Astrocyte of the spinal cord (primary cell): ENCODE results near the gene FRMD4A.

Source experiments
- DNase-seq: peaks from one replicate; pipeline ENCODE4 v3.0.0; 2011; ENCODE audit warnings: low read depth, low spot score
- H3K4me3 ChIP-seq: 2 replicates; pipeline ENCODE4 v1.5.1; 2011; ENCODE audit warnings: low read depth, mild to moderate bottlenecking, low read length, moderate library complexity
- in situ Hi-C: cut with HindIII; loops from 2 replicates; pipeline ENCODE4 v1.10.0; 2017; ENCODE audit warnings: low sequenced_read_pairs
- TF ChIP-seq, protein P1 (sequence below): IDR thresholded peaks from 2 replicates; pipeline ENCODE4 v1.5.1; 2012; ENCODE audit warnings: low read depth, mild to moderate bottlenecking, low read length, inconsistent platforms

The FRMD4A gene

DNA sequence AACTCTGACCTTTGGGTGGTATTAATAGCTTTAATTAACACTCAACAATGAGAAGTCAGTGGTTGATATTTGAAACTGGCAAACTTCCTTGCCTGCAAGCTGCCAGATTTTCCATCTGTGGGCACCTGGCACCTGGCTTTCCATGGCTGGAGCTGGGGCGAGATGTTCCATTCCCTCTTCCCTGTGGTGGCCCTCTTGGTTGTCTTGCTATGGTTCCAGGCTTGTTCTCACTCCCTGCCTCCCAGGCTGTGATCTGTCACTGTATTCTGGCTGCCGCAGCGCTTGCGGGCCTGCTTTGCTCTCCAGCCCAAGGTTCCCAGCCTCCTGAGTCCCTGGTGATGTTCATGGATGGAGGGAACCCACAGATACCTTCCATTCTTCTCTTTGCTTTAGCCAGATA lies 201.0 kb downstream of the FRMD4A start:
- DNase-seq: no peak
- TF ChIP-seq, protein P1, sequence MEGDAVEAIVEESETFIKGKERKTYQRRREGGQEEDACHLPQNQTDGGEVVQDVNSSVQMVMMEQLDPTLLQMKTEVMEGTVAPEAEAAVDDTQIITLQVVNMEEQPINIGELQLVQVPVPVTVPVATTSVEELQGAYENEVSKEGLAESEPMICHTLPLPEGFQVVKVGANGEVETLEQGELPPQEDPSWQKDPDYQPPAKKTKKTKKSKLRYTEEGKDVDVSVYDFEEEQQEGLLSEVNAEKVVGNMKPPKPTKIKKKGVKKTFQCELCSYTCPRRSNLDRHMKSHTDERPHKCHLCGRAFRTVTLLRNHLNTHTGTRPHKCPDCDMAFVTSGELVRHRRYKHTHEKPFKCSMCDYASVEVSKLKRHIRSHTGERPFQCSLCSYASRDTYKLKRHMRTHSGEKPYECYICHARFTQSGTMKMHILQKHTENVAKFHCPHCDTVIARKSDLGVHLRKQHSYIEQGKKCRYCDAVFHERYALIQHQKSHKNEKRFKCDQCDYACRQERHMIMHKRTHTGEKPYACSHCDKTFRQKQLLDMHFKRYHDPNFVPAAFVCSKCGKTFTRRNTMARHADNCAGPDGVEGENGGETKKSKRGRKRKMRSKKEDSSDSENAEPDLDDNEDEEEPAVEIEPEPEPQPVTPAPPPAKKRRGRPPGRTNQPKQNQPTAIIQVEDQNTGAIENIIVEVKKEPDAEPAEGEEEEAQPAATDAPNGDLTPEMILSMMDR: no peak
- in situ Hi-C loops: no loop called here
- H3K4me3 ChIP-seq: no peak overlapping the region

DNA sequence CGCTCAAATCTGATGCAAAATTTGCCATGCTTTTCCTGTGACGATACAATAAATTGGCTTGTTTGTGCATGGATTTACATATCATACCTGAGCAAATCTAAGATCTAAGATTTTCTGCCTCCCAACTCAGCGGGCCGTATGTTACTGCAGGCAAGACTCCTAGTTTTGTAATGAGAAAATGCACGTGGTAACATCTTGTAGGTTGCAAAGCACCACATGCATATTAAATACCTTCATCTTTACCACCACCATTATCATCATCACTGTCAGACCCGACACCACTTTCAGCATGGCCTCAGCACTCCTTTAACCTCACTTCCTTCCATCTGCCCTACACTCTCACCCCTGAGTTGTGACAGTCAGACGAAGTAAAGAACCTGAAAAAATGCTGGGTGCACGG lies 202.2 kb downstream of the FRMD4A start:
- in situ Hi-C loops: no loop called here
- TF ChIP-seq, protein P1: no peak
- no peak for DNase-seq
- H3K4me3 ChIP-seq: no peak overlapping the region

DNA sequence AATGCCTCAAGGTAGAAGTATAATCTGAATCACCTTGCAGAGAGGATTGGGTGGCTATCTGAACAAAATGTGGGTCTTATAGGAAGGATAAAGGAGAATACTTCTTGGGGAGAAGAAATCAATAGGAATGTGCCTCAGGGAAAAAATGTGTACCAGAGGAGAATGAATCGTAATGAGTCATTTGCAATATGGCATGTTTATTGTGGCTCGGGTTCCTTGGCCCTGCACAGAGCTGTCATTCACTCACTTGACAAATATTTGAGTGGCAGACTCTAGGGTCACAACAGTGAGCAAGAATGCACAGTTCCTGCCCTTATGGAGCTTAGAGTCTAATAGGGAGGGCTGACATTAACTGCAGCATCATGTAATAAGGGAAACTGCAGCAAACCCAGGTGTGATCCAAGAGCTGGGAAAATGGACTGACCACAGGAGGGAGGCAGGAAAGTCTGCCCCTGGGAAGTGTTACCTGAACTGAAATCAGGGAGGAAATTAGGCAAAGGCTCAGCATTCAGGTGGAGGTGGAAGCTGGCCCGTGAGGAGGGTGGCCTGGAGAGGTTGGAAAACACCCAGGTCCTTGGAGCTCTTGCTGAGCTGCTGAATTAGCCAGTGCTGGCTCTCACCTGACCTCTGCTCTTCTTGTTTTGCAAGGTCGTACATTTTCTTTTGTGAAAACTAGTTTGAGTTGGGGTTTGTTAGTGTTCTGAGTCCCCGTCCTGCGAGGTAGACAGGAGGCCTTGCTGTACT lies 203.9 kb downstream of the FRMD4A start:
- H3K4me3 ChIP-seq: no peak overlapping the region
- in situ Hi-C loops: no loop called here
- peak; percentile 13 for DNase-seq
- TF ChIP-seq, protein P1: no peak

DNA sequence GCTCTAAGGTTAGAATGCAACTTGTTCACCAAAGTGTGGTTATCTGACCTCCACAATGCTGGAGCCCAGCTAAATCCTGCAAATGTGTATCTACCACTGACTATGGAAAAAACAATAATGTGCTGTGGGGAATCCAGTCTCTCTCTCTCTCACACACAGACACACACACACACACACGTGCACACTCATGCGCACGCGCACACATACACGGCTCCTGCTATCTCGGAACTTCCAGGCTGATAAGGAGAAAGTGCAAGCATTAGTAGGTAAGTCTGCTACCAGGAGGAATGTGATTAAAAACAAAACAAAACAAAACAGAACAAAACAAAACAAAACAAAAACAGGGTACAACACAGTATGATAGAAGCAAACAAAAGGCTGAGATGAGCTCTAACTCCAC lies 205.2 kb downstream of the FRMD4A start:
- in situ Hi-C loops: no loop called here
- TF ChIP-seq, protein P1: no peak
- no peak overlapping the region for H3K4me3 ChIP-seq
- no peak for DNase-seq

DNA sequence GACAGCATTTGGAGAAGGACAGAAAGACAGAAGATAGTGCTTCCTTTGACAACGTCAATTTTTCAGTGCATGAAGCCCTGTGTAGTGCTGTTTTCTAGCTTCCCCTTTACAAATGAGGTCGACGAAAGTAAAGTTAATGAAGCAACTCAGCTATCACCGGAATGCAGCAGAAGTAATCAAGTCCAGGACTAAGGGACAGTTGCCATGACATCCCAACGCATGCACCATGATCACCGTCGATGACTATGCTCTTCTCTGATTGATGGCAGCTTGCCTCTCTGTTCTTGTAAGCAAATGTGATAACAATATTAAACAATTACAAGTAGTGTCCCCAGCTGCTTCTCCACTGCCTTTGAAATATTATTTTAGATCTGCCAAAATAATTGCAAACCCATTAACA lies 205.8 kb downstream of the FRMD4A start:
- in situ Hi-C loops: no loop called here

DNA sequence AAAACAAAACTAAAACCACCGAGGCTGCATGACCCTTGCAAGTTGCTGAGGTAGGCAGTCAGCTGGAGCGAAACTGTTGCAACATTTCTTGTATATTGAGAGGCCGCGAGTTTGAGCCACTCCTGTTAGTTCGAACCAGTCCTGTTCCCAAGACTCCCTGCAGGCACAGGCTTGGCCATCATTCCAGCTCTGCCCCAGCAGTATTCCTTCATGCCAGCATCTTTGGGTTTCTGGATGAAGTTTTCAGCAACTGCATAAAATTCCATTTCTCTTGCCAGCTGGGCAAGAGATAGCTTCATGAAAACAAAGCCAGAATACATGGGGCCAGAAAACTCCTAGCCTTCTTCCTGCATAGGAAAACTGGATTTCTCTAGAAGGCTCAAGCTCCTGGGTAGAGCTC lies 207.6 kb downstream of the FRMD4A start:
- TF ChIP-seq, protein P1: no peak
- in situ Hi-C loops: no loop called here

More for the DNA sequence above, 205.8 kb downstream of the FRMD4A start:
- H3K4me3 ChIP-seq: no peak overlapping the region
- TF ChIP-seq, protein P1: no peak
- no peak for DNase-seq

More for the DNA sequence above, 207.6 kb downstream of the FRMD4A start:
- no peak overlapping the region for H3K4me3 ChIP-seq
- DNase-seq: no peak
